H1 (cell line): ENCODE measurements around the gene FLRT2. TPM values are rescaled to one million over a fixed set of nuclear protein-coding genes. Genes with fewer than 3 reads are reported as not detected.

ENCODE experiments used
- BCL11A ChIP-seq, 2 experiments: IDR thresholded peaks; one replicate each; pipeline ENCODE4 v1.6.1; 2011; ENCODE audit warnings: low read depth in 2 of 2, low read length in 2 of 2, mild to moderate bottlenecking in 2 of 2
- CHD2 ChIP-seq: IDR thresholded peaks from 2 replicates; pipeline ENCODE4 v1.6.1; 2012; ENCODE audit warnings: low read length, improper control_type of control experiment
- EP300 ChIP-seq, 2 experiments: IDR thresholded peaks; 1 replicate in 1 of 2; 2 replicates in 1 of 2; pipeline ENCODE4 v1.6.1; 2011 to 2012; ENCODE audit warnings: low read depth in 2 of 2, low read length in 2 of 2, mild to moderate bottlenecking in 2 of 2, borderline replicate concordance in 1 of 2, inconsistent platforms in 1 of 2, moderate library complexity in 1 of 2
- MAFK ChIP-seq: IDR thresholded peaks from 2 replicates; pipeline ENCODE4 v1.6.1; 2012; ENCODE audit warnings: low read depth, mild to moderate bottlenecking, improper control_type of control experiment, low read length
- NRF1 ChIP-seq: IDR thresholded peaks from 2 replicates; pipeline ENCODE4 v1.6.1; 2011; ENCODE audit warnings: mild to moderate bottlenecking, low read depth, low read length, improper control_type of control experiment
- RXRA ChIP-seq: IDR thresholded peaks from 2 replicates; pipeline ENCODE4 v1.6.1; 2011; ENCODE audit warnings: low read depth, mild to moderate bottlenecking, low read length, moderate library complexity; ENCODE audit not compliant: insufficient read depth
- SRF ChIP-seq: IDR thresholded peaks from 2 replicates; pipeline ENCODE4 v1.6.1; 2011; ENCODE audit warnings: mild to moderate bottlenecking, low read depth, low read length, moderate library complexity
- TCF12 ChIP-seq: IDR thresholded peaks from 2 replicates; pipeline ENCODE4 v1.6.1; 2011; ENCODE audit warnings: low read depth, mild to moderate bottlenecking, low read length
- polyA plus RNA-seq, 7 experiments: library from polyadenylated mRNA; depleted of rRNA in 3 of 7; stranded (reverse) in 5 of 7; unstranded in 2 of 7; fragments of >200 nt in 5 of 7; fragments of 200-250 nt in 2 of 7; gene quantifications; 1 replicate in 5 of 7; 2 replicates in 1 of 7; 4 replicates in 1 of 7; pipeline versions ENCODE4 v1.2.1 to v1.2.3, GENCODE V29; 2011 to 2013; ENCODE audit warnings: missing spikeins in 2 of 7, mixed read lengths in 2 of 7
- total RNA-seq: library from RNA; stranded (reverse); fragmentation: NEBNext Ultra II Directional; extraction: Animal tissue kit (Norgen Biotek cat#: 25700); gene quantifications from 2 replicates; pipeline ENCODE4 v1.2.1, GENCODE V29; 2021
- TF ChIP-seq, protein P1 (sequence below): fragments of 300-600 bp; sonication (generic); IDR thresholded peaks from 2 replicates; pipeline ENCODE4 v1.7.1; 2012; ENCODE audit warnings: low read length, moderate library complexity, mild to moderate bottlenecking, inconsistent platforms; ENCODE audit not compliant: insufficient replicate concordance
- TF ChIP-seq, protein P2 (sequence below): IDR thresholded peaks from 2 replicates; pipeline ENCODE4 v1.6.1; 2011; ENCODE audit warnings: low read depth, mild to moderate bottlenecking, low read length; ENCODE audit not compliant: insufficient read depth

The FLRT2 gene
- total and polyA plus RNA-seq, 2 of the 8 experiments (the other 6 are each of a cell fraction or from before 2014, with no cell fraction given): 2.4 to 6.9 TPM

DNA sequence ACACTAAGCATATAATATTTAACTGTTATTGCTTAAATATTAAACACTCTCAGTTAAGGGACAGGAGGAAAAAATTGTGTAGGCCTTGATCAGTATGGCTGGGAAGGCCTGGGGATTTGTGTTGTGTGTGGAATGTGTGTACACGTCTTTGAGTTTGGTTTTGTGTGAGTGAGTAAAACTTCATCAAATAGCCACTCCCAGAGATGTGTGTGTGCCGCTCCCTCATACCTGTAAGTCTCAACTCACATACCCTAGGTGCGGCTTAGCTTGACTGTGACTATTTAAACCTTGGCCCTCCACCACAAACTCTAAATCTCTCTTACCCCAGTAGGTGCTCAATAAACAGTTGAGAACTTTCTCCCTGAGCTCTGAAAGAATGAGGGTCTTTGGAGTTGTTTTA, 64.3 kb downstream of the FLRT2 start (continued):
- TF ChIP-seq, protein P1, sequence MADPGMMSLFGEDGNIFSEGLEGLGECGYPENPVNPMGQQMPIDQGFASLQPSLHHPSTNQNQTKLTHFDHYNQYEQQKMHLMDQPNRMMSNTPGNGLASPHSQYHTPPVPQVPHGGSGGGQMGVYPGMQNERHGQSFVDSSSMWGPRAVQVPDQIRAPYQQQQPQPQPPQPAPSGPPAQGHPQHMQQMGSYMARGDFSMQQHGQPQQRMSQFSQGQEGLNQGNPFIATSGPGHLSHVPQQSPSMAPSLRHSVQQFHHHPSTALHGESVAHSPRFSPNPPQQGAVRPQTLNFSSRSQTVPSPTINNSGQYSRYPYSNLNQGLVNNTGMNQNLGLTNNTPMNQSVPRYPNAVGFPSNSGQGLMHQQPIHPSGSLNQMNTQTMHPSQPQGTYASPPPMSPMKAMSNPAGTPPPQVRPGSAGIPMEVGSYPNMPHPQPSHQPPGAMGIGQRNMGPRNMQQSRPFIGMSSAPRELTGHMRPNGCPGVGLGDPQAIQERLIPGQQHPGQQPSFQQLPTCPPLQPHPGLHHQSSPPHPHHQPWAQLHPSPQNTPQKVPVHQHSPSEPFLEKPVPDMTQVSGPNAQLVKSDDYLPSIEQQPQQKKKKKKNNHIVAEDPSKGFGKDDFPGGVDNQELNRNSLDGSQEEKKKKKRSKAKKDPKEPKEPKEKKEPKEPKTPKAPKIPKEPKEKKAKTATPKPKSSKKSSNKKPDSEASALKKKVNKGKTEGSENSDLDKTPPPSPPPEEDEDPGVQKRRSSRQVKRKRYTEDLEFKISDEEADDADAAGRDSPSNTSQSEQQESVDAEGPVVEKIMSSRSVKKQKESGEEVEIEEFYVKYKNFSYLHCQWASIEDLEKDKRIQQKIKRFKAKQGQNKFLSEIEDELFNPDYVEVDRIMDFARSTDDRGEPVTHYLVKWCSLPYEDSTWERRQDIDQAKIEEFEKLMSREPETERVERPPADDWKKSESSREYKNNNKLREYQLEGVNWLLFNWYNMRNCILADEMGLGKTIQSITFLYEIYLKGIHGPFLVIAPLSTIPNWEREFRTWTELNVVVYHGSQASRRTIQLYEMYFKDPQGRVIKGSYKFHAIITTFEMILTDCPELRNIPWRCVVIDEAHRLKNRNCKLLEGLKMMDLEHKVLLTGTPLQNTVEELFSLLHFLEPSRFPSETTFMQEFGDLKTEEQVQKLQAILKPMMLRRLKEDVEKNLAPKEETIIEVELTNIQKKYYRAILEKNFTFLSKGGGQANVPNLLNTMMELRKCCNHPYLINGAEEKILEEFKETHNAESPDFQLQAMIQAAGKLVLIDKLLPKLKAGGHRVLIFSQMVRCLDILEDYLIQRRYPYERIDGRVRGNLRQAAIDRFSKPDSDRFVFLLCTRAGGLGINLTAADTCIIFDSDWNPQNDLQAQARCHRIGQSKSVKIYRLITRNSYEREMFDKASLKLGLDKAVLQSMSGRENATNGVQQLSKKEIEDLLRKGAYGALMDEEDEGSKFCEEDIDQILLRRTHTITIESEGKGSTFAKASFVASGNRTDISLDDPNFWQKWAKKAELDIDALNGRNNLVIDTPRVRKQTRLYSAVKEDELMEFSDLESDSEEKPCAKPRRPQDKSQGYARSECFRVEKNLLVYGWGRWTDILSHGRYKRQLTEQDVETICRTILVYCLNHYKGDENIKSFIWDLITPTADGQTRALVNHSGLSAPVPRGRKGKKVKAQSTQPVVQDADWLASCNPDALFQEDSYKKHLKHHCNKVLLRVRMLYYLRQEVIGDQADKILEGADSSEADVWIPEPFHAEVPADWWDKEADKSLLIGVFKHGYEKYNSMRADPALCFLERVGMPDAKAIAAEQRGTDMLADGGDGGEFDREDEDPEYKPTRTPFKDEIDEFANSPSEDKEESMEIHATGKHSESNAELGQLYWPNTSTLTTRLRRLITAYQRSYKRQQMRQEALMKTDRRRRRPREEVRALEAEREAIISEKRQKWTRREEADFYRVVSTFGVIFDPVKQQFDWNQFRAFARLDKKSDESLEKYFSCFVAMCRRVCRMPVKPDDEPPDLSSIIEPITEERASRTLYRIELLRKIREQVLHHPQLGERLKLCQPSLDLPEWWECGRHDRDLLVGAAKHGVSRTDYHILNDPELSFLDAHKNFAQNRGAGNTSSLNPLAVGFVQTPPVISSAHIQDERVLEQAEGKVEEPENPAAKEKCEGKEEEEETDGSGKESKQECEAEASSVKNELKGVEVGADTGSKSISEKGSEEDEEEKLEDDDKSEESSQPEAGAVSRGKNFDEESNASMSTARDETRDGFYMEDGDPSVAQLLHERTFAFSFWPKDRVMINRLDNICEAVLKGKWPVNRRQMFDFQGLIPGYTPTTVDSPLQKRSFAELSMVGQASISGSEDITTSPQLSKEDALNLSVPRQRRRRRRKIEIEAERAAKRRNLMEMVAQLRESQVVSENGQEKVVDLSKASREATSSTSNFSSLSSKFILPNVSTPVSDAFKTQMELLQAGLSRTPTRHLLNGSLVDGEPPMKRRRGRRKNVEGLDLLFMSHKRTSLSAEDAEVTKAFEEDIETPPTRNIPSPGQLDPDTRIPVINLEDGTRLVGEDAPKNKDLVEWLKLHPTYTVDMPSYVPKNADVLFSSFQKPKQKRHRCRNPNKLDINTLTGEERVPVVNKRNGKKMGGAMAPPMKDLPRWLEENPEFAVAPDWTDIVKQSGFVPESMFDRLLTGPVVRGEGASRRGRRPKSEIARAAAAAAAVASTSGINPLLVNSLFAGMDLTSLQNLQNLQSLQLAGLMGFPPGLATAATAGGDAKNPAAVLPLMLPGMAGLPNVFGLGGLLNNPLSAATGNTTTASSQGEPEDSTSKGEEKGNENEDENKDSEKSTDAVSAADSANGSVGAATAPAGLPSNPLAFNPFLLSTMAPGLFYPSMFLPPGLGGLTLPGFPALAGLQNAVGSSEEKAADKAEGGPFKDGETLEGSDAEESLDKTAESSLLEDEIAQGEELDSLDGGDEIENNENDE: no peak
- TF ChIP-seq NRF1 (no peak), RXRA (no peak), TCF12 (no peak), BCL11A (IDR thresholded peaks at IDR 0.05; ENCODE audit: low read depth in 2 of 2, low read length in 2 of 2) (no peak), MAFK (no peak), SRF (no peak), CHD2 (no peak), EP300 (IDR thresholded peaks at IDR 0.05; ENCODE audit: borderline replicate concordance in 1 of 2, low read depth in 2 of 2, low read length in 2 of 2) (no peak)
- TF ChIP-seq, protein P2, sequence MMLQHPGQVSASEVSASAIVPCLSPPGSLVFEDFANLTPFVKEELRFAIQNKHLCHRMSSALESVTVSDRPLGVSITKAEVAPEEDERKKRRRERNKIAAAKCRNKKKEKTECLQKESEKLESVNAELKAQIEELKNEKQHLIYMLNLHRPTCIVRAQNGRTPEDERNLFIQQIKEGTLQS: no peak
